ENCODE measurements around the gene NKX6-1. TPM values are rescaled to one million over a fixed set of nuclear protein-coding genes. Genes with fewer than 3 reads are reported as not detected.

NKX6-1 gene
- polyA plus RNA-seq, 1 of the 3 experiments (the other 2 are of a cell fraction), result not detected

GRCh38 chr4:84480082-84480481, 19.0 kb downstream of the NKX6-1 start:
- no peak overlapping the region for H3K9ac ChIP-seq
- H3K4me2 ChIP-seq, result no peak overlapping the region
- H3F3A ChIP-seq (replicated peaks; ENCODE audit: insufficient read depth), result no peaks in the 10 kb centered on the region
- TF ChIP-seq FOXM1 (IDR thresholded peaks at IDR 0.05; ENCODE audit: low read depth) (no peak), EP300 (IDR thresholded peaks at IDR 0.05; ENCODE audit: borderline replicate concordance in 1 of 2, low read depth in 1 of 2, low read length in 1 of 2) (no peak), FOXJ3 (CRISPR knock-in tag; IDR thresholded peaks at IDR 0.05) (no peak), TEAD4 (IDR thresholded peaks at IDR 0.05; ENCODE audit: borderline replicate concordance, insufficient read depth) (no peak), POLR2AphosphoS5 (IDR thresholded peaks at IDR 0.05; ENCODE audit: low read depth, low read length) (no peak), ELF1 (IDR thresholded peaks at IDR 0.05) (no peak), EZH2phosphoT487 (IDR thresholded peaks at IDR 0.05; ENCODE audit: borderline replicate concordance, low read depth) (no peak), ZBTB33 (IDR thresholded peaks at IDR 0.05; ENCODE audit: borderline replicate concordance, low read depth) (no peak), USF1 (IDR thresholded peaks at IDR 0.05; ENCODE audit: borderline replicate concordance, low read depth) (no peak), MEF2A (IDR thresholded peaks at IDR 0.05; ENCODE audit: borderline replicate concordance, low read depth) (no peak), NRF1 (IDR thresholded peaks at IDR 0.05; ENCODE audit: low read depth, low read length) (no peak), GATA2 (CRISPR knock-in tag; IDR thresholded peaks at IDR 0.05) (no peak), RFX5 (IDR thresholded peaks at IDR 0.05; ENCODE audit: low read length) (no peak), RAD21 (IDR thresholded peaks at IDR 0.05; ENCODE audit: low read length) (no peak), RCOR1 (IDR thresholded peaks at IDR 0.05; ENCODE audit: low read length) (no peak)
- TF ChIP-seq, protein P1, sequence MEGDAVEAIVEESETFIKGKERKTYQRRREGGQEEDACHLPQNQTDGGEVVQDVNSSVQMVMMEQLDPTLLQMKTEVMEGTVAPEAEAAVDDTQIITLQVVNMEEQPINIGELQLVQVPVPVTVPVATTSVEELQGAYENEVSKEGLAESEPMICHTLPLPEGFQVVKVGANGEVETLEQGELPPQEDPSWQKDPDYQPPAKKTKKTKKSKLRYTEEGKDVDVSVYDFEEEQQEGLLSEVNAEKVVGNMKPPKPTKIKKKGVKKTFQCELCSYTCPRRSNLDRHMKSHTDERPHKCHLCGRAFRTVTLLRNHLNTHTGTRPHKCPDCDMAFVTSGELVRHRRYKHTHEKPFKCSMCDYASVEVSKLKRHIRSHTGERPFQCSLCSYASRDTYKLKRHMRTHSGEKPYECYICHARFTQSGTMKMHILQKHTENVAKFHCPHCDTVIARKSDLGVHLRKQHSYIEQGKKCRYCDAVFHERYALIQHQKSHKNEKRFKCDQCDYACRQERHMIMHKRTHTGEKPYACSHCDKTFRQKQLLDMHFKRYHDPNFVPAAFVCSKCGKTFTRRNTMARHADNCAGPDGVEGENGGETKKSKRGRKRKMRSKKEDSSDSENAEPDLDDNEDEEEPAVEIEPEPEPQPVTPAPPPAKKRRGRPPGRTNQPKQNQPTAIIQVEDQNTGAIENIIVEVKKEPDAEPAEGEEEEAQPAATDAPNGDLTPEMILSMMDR (IDR thresholded peaks at IDR 0.05), result no peak
- TF ChIP-seq, protein P2, sequence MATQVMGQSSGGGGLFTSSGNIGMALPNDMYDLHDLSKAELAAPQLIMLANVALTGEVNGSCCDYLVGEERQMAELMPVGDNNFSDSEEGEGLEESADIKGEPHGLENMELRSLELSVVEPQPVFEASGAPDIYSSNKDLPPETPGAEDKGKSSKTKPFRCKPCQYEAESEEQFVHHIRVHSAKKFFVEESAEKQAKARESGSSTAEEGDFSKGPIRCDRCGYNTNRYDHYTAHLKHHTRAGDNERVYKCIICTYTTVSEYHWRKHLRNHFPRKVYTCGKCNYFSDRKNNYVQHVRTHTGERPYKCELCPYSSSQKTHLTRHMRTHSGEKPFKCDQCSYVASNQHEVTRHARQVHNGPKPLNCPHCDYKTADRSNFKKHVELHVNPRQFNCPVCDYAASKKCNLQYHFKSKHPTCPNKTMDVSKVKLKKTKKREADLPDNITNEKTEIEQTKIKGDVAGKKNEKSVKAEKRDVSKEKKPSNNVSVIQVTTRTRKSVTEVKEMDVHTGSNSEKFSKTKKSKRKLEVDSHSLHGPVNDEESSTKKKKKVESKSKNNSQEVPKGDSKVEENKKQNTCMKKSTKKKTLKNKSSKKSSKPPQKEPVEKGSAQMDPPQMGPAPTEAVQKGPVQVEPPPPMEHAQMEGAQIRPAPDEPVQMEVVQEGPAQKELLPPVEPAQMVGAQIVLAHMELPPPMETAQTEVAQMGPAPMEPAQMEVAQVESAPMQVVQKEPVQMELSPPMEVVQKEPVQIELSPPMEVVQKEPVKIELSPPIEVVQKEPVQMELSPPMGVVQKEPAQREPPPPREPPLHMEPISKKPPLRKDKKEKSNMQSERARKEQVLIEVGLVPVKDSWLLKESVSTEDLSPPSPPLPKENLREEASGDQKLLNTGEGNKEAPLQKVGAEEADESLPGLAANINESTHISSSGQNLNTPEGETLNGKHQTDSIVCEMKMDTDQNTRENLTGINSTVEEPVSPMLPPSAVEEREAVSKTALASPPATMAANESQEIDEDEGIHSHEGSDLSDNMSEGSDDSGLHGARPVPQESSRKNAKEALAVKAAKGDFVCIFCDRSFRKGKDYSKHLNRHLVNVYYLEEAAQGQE (IDR thresholded peaks at IDR 0.05; ENCODE audit: low read depth, low read length), result no peak
- TF ChIP-seq, protein P3, sequence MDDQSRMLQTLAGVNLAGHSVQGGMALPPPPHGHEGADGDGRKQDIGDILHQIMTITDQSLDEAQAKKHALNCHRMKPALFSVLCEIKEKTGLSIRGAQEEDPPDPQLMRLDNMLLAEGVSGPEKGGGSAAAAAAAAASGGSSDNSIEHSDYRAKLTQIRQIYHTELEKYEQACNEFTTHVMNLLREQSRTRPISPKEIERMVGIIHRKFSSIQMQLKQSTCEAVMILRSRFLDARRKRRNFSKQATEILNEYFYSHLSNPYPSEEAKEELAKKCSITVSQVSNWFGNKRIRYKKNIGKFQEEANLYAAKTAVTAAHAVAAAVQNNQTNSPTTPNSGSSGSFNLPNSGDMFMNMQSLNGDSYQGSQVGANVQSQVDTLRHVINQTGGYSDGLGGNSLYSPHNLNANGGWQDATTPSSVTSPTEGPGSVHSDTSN (IDR thresholded peaks at IDR 0.05), result no peak
- POLR2A ChIA-PET, result no interaction called here
- H2AFZ ChIP-seq (ENCODE audit: low read depth), result no peak overlapping the region
- H3K9me3 ChIP-seq, result no peaks in the 10 kb centered on the region
- no peaks in the 10 kb centered on the region for H3K4me1 ChIP-seq (ENCODE audit: control insufficient read depth in 1 of 2, insufficient read depth in 2 of 2, low read depth in 1 of 2, low read length in 1 of 2)
- DNase-seq, result no peak
- H4K20me1 ChIP-seq (ENCODE audit: insufficient read depth), result no peaks in the 10 kb centered on the region
- H3K4me3 ChIP-seq (ENCODE audit: low read depth in 2 of 2, low read length in 1 of 2), result no peak overlapping the region
- H3K27me3 ChIP-seq (ENCODE audit: insufficient read depth), result peaks cover 60% of the 10 kb centered on the region
- no peaks in the 10 kb centered on the region for H3K79me2 ChIP-seq (ENCODE audit: insufficient read depth)
- H3K27ac ChIP-seq (ENCODE audit: low read depth in 2 of 2, low read length in 1 of 2), result no peak overlapping the region
- WGBS (ENCODE audit: low lambda C conversion rate), result 13% methylated on average over 4 of the region's 4 CpGs
- CTCF ChIA-PET, result no interaction called here
- no peaks in the 10 kb centered on the region for H3K9me2 ChIP-seq
- no peaks in the 10 kb centered on the region for H3K36me3 ChIP-seq (replicated peaks in 1 of 2; ENCODE audit: control insufficient read depth in 1 of 2, insufficient read depth in 2 of 2, low read length in 1 of 2)

All from SK-N-SH (cell line).